Activated naive CD8-positive, alpha-beta T cell treated with anti-CD3 and anti-CD28 coated beads, Interleukin-2, amount 50 U/mL, for 16 hours (primary cell): ENCODE results near the gene CD3G.
"Not testable (repeated sequence)": the region's sequence is repeated elsewhere in the genome, so short reads cannot be mapped to it uniquely, and the experiment has no call there.

Experiments
- DNase-seq: peaks from one replicate; pipeline ENCODE4 v3.0.0-alpha.2; 2020; ENCODE audit warnings: low read depth, low spot score

The CD3G gene

GRCh38 chr11:118379497-118379896 is 35.4 kb downstream of the CD3G start:
- DNase-seq, result no peak

DNA sequence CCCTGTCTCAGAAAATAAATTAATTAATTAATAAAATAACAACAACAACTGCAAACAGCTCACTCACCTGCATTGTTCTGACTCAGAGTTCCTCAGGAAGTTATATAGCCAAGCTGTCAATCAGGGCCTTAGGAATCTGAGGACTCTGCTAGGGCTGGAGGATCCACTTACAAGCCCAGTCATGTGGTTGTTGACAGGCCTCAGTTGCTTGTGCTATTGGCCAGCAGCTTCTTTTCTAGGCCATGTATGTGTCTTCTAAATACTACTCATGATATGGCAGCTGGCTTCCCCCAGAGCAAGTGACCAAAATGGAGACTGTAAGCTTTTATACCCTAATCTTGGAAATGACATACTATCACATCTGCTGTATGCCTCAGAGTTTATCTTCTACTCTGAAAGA is 36.4 kb downstream of the CD3G start:
- no peak for DNase-seq

- DNase-seq, result no peak
Measured at GRCh38 chr11:118382954-118383353, 38.8 kb downstream of the CD3G start.

GRCh38 chr11:118383657-118384056 is 39.5 kb downstream of the CD3G start:
- DNase-seq, result no peak

DNA sequence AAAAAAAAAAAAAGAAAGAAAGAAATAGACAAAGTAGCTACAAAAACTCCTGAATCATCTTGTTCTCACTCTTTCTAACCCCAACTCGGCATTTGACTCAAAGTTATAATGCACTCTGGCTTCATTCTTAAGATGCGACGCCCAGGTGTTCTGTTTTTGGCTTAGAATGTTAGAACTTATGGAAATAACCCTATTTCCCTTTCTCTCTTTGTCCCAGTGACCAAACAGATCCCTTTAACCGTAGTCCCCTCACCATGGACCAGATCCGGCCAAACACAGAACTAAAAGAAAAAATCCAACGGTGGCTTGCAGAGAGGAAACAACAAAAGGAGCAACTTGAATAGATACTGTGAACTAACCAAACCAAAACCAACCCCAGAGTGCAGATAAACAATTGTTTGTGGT is 52.0 kb downstream of the CD3G start:
- no peak for DNase-seq

DNA sequence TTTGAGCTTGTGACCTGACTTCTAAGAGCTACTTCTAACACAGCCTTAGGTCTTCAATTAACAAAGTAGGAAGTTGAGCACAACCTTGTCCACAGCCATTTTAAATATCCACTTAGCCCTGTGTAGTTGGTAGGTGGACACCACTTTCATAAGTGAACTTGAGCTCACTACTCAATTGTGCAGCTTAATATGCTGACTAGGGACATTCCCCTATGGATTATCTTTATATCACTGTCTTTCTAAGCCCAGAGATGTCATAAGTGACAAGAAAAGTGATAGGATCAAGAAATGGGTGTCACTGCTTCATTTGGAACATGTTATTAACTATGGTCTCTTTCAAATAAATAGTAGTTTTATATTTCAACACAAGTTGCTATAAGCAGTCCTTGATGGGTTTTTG is 53.3 kb downstream of the CD3G start:
- no peak for DNase-seq

DNA sequence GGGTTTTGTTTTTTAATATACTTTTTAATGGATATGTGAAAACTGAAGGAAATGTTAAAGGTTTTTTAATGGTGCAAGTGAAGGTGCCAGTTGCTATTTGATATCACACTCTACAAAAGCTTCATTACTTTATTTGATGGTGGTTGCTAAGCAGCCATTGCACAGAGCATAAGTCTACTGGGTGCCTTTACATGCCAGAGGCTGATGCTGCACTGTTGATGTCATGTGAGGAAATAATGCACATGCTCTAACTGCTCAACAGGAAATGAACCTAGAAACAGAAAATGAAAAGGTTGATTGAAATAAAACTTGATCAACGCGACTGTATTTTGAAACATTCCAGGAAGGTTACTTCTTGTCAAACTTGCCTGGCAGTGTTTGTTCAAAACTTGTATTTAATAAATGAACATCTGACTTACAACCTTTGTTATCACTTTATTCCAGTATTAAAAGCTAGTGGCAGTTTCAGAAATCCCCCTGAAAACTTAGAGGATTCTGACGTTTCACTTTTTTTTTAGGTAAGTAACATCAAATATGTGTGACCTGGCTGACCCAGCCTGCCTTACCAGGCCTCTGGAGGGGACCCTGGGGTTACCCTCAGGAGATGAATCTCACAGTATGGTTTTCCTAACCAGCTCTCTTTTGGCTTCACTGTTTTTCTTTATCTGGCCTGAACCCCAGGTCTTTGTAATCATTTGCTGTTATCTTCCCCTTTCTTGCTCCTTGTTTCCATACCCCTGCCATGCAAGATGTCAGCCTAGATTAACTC is 54.8 kb downstream of the CD3G start:
- DNase-seq, result peak; percentile 6

- DNase-seq, result peak; percentile 83
Measured at GRCh38 chr11:118401151-118401879, 57.2 kb downstream of the CD3G start, which contains the start of gene ATP5MG. ATP5MG (plus strand) TSS chr11:118401606; CDS start chr11:118401666, 60 bp downstream.

GRCh38 chr11:118401880-118402590 is 57.9 kb downstream of the CD3G start:
- no peak for DNase-seq

DNA sequence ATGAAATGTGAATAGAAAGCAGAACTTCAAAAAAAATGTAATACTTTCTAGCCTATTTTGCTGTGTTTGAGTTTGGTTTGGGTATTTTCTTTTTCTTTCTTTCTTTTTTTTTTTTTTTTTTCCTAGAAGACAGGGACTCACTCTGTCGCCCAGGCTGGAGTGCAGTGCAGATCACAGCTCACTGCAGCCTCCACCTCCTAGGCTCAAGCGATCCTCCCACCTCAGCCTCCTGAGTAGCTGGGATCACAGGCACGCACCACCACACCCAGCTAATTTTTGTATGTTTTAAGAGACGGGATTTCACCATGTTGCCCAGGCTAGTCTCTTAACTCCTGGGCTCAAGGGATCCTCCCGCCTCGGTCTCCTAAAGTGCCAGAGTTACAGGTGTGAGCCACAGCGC is 58.5 kb downstream of the CD3G start:
- not testable (repeated sequence) for DNase-seq
